H1 (cell line): ENCODE results near the gene STAT1. TPM values are rescaled to one million over a fixed set of nuclear protein-coding genes. Genes with fewer than 3 reads are reported as not detected.

Experiments
- CTCF ChIA-PET: fragments of 300-600 bp; sonication (Branson Sonifier 250); formaldehyde crosslinking; loops from one replicate; lab custom pipeline; 2021; ENCODE audit not compliant: partially characterized antibody; lab: Charles Lee
- POLR2A ChIA-PET: fragments of 300-600 bp; sonication (Branson Sonifier 250); formaldehyde crosslinking; loops from one replicate; lab custom pipeline; 2021; ENCODE audit warnings: inconsistent platforms; ENCODE audit not compliant: partially characterized antibody; lab: Charles Lee
- DNase-seq, 2 experiments: peaks; one replicate each; pipeline versions ENCODE4 v3.0.0 to v3.0.0-alpha.2; 2010 to 2022; ENCODE audit warnings: low spot score in 2 of 2, low read depth in 1 of 2, mixed read lengths in 1 of 2
- FAIRE-seq: peaks from 2 replicates; lab custom pipeline; 2011; peaks lifted over from hg19 to GRCh38; lab: Jason Lieb, UNC
- H2AFZ ChIP-seq: 2 replicates; pipeline ENCODE4 v1.8.1; 2012; ENCODE audit warnings: low read length, inconsistent platforms
- H2AK5ac ChIP-seq: 2 replicates; pipeline ENCODE4 v1.6.1; 2013; ENCODE audit warnings: low read depth, low read length
- H2BK120ac ChIP-seq: replicated peaks from 2 replicates; pipeline ENCODE3; 2013; ENCODE audit warnings: low read depth, low read length, inconsistent platforms
- H2BK12ac ChIP-seq: 2 replicates; pipeline ENCODE4 v1.6.1; 2013; ENCODE audit warnings: low read depth, low read length
- H2BK15ac ChIP-seq: 2 replicates; pipeline ENCODE4 v1.6.1; 2013; ENCODE audit warnings: low read length
- H2BK20ac ChIP-seq: 2 replicates; pipeline ENCODE4 v1.6.1; 2013; ENCODE audit warnings: low read length
- H2BK5ac ChIP-seq: 2 replicates; pipeline ENCODE4 v1.6.1; 2013; ENCODE audit warnings: low read depth, low read length
- H3K14ac ChIP-seq: 2 replicates; pipeline ENCODE4 v1.6.1; 2013; ENCODE audit warnings: inconsistent platforms; ENCODE audit not compliant: insufficient read length
- H3K18ac ChIP-seq: 2 replicates; pipeline ENCODE4 v1.6.1; 2013; ENCODE audit warnings: low read length; ENCODE audit errors: extremely low read depth
- H3K23ac ChIP-seq: 2 replicates; pipeline ENCODE4 v1.6.1; 2013; ENCODE audit warnings: inconsistent platforms; ENCODE audit not compliant: insufficient read length
- H3K23me2 ChIP-seq: 2 replicates; pipeline ENCODE4 v1.6.1; 2013; ENCODE audit warnings: low read depth, low read length
- H3K27ac ChIP-seq: 2 replicates; pipeline ENCODE4 v1.6.1; 2011; ENCODE audit warnings: low read depth, low read length, inconsistent platforms
- H3K27me3 ChIP-seq, 4 experiments: replicated peaks in 1 of 4; 1 replicate in 1 of 4; 2 replicates in 3 of 4; pipeline versions ENCODE4 v1.6.1 to v1.8.1; 2011 to 2013; ENCODE audit warnings: low read length in 3 of 4, mild to moderate bottlenecking in 3 of 4, inconsistent platforms in 2 of 4, mixed read lengths in 2 of 4, moderate library complexity in 1 of 4; ENCODE audit not compliant: control insufficient read depth in 3 of 4, insufficient read depth in 3 of 4; ENCODE audit errors: extremely low read depth in 1 of 4
- H3K36me3 ChIP-seq, 4 experiments: 2 replicates each; pipeline versions ENCODE4 v1.6.1 to v1.8.1; 2011 to 2013; ENCODE audit warnings: mild to moderate bottlenecking in 4 of 4, low read length in 3 of 4, moderate library complexity in 2 of 4, control low read depth in 1 of 4, inconsistent platforms in 1 of 4; ENCODE audit not compliant: insufficient read depth in 4 of 4, control insufficient read depth in 2 of 4
- H3K4ac ChIP-seq: replicated peaks from 2 replicates; pipeline ENCODE3; 2013; ENCODE audit warnings: low read length, low read depth, mixed read lengths, inconsistent platforms; ENCODE audit not compliant: insufficient read length
- H3K4me1 ChIP-seq, 4 experiments: replicated peaks in 1 of 4; 1 replicate in 1 of 4; 2 replicates in 3 of 4; pipeline versions ENCODE4 v1.6.1 to v1.8.1; 2011 to 2013; ENCODE audit warnings: low read length in 3 of 4, inconsistent platforms in 2 of 4, mixed read lengths in 1 of 4; ENCODE audit not compliant: insufficient read depth in 4 of 4, control insufficient read depth in 3 of 4
- H3K4me2 ChIP-seq, 2 experiments: 2 replicates each; pipeline versions ENCODE4 v1.6.1 to v1.8.1; 2011 to 2013; ENCODE audit warnings: low read depth in 2 of 2, low read length in 2 of 2, control low read depth in 1 of 2, inconsistent platforms in 1 of 2, mild to moderate bottlenecking in 1 of 2; ENCODE audit not compliant: insufficient read depth in 1 of 2
- H3K4me3 ChIP-seq, 4 experiments: fragments of 200-600, 300-600 bp in 1 of 4; sonication (generic), shearing (Covaris generic), sonication (Bioruptor Twin) in 1 of 4; 2 replicates each; pipeline versions ENCODE4 v1.5.1 to v1.8.1; 2011 to 2016; ENCODE audit warnings: low read length in 4 of 4, low read depth in 3 of 4, control low read depth in 2 of 4, inconsistent platforms in 2 of 4, mild to moderate bottlenecking in 2 of 4, mixed read lengths in 1 of 4, moderate library complexity in 1 of 4; ENCODE audit not compliant: insufficient read depth in 2 of 4; ENCODE audit errors: extremely low read depth in 1 of 4
- H3K56ac ChIP-seq: replicated peaks from 2 replicates; pipeline ENCODE3; 2013; ENCODE audit warnings: low read depth, mild to moderate bottlenecking, mixed read lengths, low read length, inconsistent platforms; ENCODE audit not compliant: insufficient read length
- H3K79me1 ChIP-seq: 2 replicates; pipeline ENCODE4 v1.6.1; 2013; ENCODE audit warnings: low read depth, low read length, control low read depth
- H3K79me2 ChIP-seq, 2 experiments: 2 replicates each; pipeline versions ENCODE4 v1.6.1 to v1.8.1; 2012 to 2013; ENCODE audit warnings: low read length in 2 of 2, mild to moderate bottlenecking in 2 of 2, inconsistent platforms in 1 of 2; ENCODE audit not compliant: insufficient read depth in 2 of 2, control insufficient read depth in 1 of 2
- H3K9ac ChIP-seq, 4 experiments: replicated peaks in 1 of 4; 1 replicate in 1 of 4; 2 replicates in 3 of 4; pipeline versions ENCODE4 v1.6.1 to v1.8.1; 2011 to 2013; ENCODE audit warnings: low read depth in 3 of 4, low read length in 3 of 4, control low read depth in 2 of 4, mild to moderate bottlenecking in 2 of 4, moderate library complexity in 2 of 4, inconsistent platforms in 1 of 4; ENCODE audit errors: extremely low read depth in 1 of 4
- H3K9me3 ChIP-seq, 2 experiments: 2 replicates each; pipeline versions ENCODE4 v1.6.1 to v1.8.1; 2012 to 2013; ENCODE audit warnings: mild to moderate bottlenecking in 2 of 2, moderate library complexity in 2 of 2, control low read depth in 1 of 2, inconsistent platforms in 1 of 2, low read depth in 1 of 2, low read length in 1 of 2, mixed read lengths in 1 of 2; ENCODE audit not compliant: insufficient read depth in 2 of 2
- H4K20me1 ChIP-seq, 2 experiments: replicated peaks in 1 of 2; 2 replicates each; pipeline versions ENCODE3 to v1.8.1; 2011 to 2013; ENCODE audit warnings: inconsistent platforms in 2 of 2, low read length in 2 of 2, mild to moderate bottlenecking in 1 of 2; ENCODE audit not compliant: insufficient read depth in 2 of 2, control insufficient read depth in 1 of 2
- H4K5ac ChIP-seq: 2 replicates; pipeline ENCODE4 v1.6.1; 2013; ENCODE audit warnings: low read length, low read depth, mixed read lengths, inconsistent platforms; ENCODE audit not compliant: insufficient read length
- H4K8ac ChIP-seq: 2 replicates; pipeline ENCODE4 v1.8.0; 2013; ENCODE audit warnings: mild to moderate bottlenecking, moderate library complexity, low read length, inconsistent platforms; ENCODE audit not compliant: insufficient read depth; ENCODE audit errors: extremely low read depth
- H4K91ac ChIP-seq: replicated peaks from 2 replicates; pipeline ENCODE3; 2013; ENCODE audit warnings: low read length, mixed read lengths, inconsistent platforms; ENCODE audit not compliant: insufficient read length
- BACH1 ChIP-seq: IDR thresholded peaks from 2 replicates; pipeline ENCODE4 v1.6.1; 2012; ENCODE audit warnings: low read length, improper control_type of control experiment
- CEBPB ChIP-seq: IDR thresholded peaks from 2 replicates; pipeline ENCODE4 v1.6.1; 2012; ENCODE audit warnings: low read depth, low read length
- CHD1 ChIP-seq: IDR thresholded peaks from 2 replicates; pipeline ENCODE4 v1.6.1; 2012; ENCODE audit warnings: low read depth, low read length, improper control_type of control experiment
- EZH2 ChIP-seq: fragments of 200-600 bp; sonication (generic); IDR thresholded peaks from 2 replicates; pipeline ENCODE4 v1.7.1; 2012; ENCODE audit warnings: low read depth, mild to moderate bottlenecking, moderate library complexity, low read length, inconsistent platforms; ENCODE audit not compliant: severe bottlenecking
- GTF2F1 ChIP-seq: IDR thresholded peaks from 2 replicates; pipeline ENCODE4 v1.6.1; 2012; ENCODE audit warnings: low read depth, low read length, improper control_type of control experiment, borderline replicate concordance
- HDAC2 ChIP-seq, 2 experiments: fragments of 300-600 bp in 1 of 2; sonication (generic) in 1 of 2; IDR thresholded peaks; 2 replicates each; pipeline ENCODE4 v1.6.1; 2011 to 2012; ENCODE audit warnings: low read depth in 2 of 2, low read length in 2 of 2, mild to moderate bottlenecking in 2 of 2, moderate library complexity in 2 of 2, borderline replicate concordance in 1 of 2, inconsistent platforms in 1 of 2
- KDM5A ChIP-seq: fragments of 200-600 bp; IDR thresholded peaks from 2 replicates; pipeline ENCODE4 v1.7.1; 2012; ENCODE audit warnings: mild to moderate bottlenecking, low read length, inconsistent platforms, mixed read lengths
- SRF ChIP-seq: IDR thresholded peaks from 2 replicates; pipeline ENCODE4 v1.6.1; 2011; ENCODE audit warnings: mild to moderate bottlenecking, low read depth, low read length, moderate library complexity
- TAF1 ChIP-seq: IDR thresholded peaks from 2 replicates; pipeline ENCODE4 v1.6.1; 2011; ENCODE audit warnings: mild to moderate bottlenecking, low read depth, low read length
- TCF12 ChIP-seq: IDR thresholded peaks from 2 replicates; pipeline ENCODE4 v1.6.1; 2011; ENCODE audit warnings: low read depth, mild to moderate bottlenecking, low read length
- WGBS, 2 experiments: shearing (Covaris generic) in 1 of 2; methylation state at CpG; one replicate each; pipeline versions ENCODE4 v1.1.6 to v1.1.7; 2013 to 2015; ENCODE audit warnings: low lambda C conversion rate in 2 of 2, mixed read lengths in 2 of 2, inconsistent platforms in 1 of 2, low coverage in 1 of 2, missing lambda C conversion rate in 1 of 2; ENCODE audit not compliant: insufficient replicate concordance in 2 of 2, insufficient coverage in 1 of 2, insufficient read length in 1 of 2; ENCODE audit errors: extremely low coverage in 1 of 2, missing lambda C conversion rate in 1 of 2; 5-methylcytosine and 5-hydroxymethylcytosine counted together
- polyA plus RNA-seq, 7 experiments: library from polyadenylated mRNA; depleted of rRNA in 3 of 7; stranded (reverse) in 5 of 7; unstranded in 2 of 7; fragments of >200 nt in 5 of 7; fragments of 200-250 nt in 2 of 7; gene quantifications; 1 replicate in 5 of 7; 2 replicates in 1 of 7; 4 replicates in 1 of 7; pipeline versions ENCODE4 v1.2.1 to v1.2.3, GENCODE V29; 2011 to 2013; ENCODE audit warnings: missing spikeins in 2 of 7, mixed read lengths in 2 of 7
- total RNA-seq: library from RNA; stranded (reverse); fragmentation: NEBNext Ultra II Directional; extraction: Animal tissue kit (Norgen Biotek cat#: 25700); gene quantifications from 2 replicates; pipeline ENCODE4 v1.2.1, GENCODE V29; 2021
- TF ChIP-seq, protein P1 (sequence below): IDR thresholded peaks from 2 replicates; pipeline ENCODE4 v1.6.1; 2011; ENCODE audit warnings: low read length, improper control_type of control experiment

Gene STAT1
- total and polyA plus RNA-seq, 2 of the 8 experiments (the other 6 are each of a cell fraction or from before 2014, with no cell fraction given) = 20.3 to 43.0 TPM

DNA sequence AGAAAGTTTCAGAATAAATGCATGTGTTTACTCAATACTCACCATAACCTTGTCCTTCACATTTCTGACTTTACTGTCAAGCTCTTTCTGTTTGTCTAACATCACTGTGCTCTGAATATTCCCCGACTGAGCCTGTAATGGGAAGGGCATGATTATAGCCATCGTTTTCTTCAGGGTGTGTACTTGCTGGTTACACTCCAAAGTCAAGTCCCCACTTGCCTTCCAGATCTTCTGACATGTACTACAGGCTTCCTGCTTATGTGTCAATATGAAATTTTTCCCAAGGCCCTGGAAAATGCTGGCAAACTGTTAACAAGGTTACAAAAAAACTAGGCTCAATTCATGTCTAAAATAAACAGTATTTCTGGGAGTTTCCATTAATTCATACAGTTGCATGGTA is 12.9 kb downstream of the STAT1 start:
- Histone ChIP-seq H3K9ac (no peak overlapping the region), H2AK5ac (no peak overlapping the region), H2BK12ac (no peak overlapping the region), H3K23ac (no peak overlapping the region), H2BK5ac (no peak overlapping the region), H4K5ac (no peak overlapping the region), H4K20me1 (peaks cover 0 to 2% of the 10 kb centered on the region in 2 experiments), H2BK20ac (no peak overlapping the region), H3K27ac (no peak overlapping the region), H3K4me3 (no peak overlapping the region), H3K56ac (no peak overlapping the region), H3K79me1 (no peaks in the 10 kb centered on the region; the same call in 1 of the 2 replicates), H3K79me2 (no peaks in the 10 kb centered on the region), H3K27me3 (no peaks in the 10 kb centered on the region), H2BK120ac (no peak overlapping the region), H3K9me3 (no peaks in the 10 kb centered on the region), H2BK15ac (no peak overlapping the region), H4K91ac (no peak overlapping the region), H3K4me1 (no peaks in the 10 kb centered on the region), H3K23me2 (no peaks in the 10 kb centered on the region), H3K14ac (no peak overlapping the region), H3K4me2 (no peak overlapping the region), H3K4ac (no peak overlapping the region), H4K8ac (no peak overlapping the region), H3K18ac (no peak overlapping the region), H2AFZ (no peak overlapping the region), H3K36me3 (peaks cover 25 to 74% (median 63%) of the 10 kb centered on the region in 4 experiments)
- DNase-seq (no peak), FAIRE-seq (no peak)
- 90% methylated on average over 2 of the region's 2 CpGs; no CpG with 5 or more reads in 1 of the 2 experiments for WGBS, 2 experiments
- CTCF ChIA-PET = interaction anchor here (3.7 kb wide), 1 partner anchor 11 kb away, joined by 15 read pairs; no protein-coding TSS in a partner anchor
- no peak for TF ChIP-seq TCF12
- no peak for TF ChIP-seq EZH2
- TF ChIP-seq CEBPB = no peak
- TF ChIP-seq KDM5A = no peak
- TF ChIP-seq GTF2F1 = no peak
- no peak for TF ChIP-seq HDAC2 (IDR thresholded peaks at IDR 0.05; ENCODE audit: borderline replicate concordance in 1 of 2, low read depth in 2 of 2, low read length in 2 of 2)
- no peak for TF ChIP-seq TAF1
- no peak for TF ChIP-seq BACH1
- no peak for TF ChIP-seq CHD1
- TF ChIP-seq SRF = no peak
- TF ChIP-seq, protein P1, sequence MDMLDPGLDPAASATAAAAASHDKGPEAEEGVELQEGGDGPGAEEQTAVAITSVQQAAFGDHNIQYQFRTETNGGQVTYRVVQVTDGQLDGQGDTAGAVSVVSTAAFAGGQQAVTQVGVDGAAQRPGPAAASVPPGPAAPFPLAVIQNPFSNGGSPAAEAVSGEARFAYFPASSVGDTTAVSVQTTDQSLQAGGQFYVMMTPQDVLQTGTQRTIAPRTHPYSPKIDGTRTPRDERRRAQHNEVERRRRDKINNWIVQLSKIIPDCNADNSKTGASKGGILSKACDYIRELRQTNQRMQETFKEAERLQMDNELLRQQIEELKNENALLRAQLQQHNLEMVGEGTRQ = no peak
- POLR2A ChIA-PET = no interaction called here
